ENCODE results near the gene KLHL12. TPM values are rescaled to one million over a fixed set of nuclear protein-coding genes. Genes with fewer than 3 reads are reported as not detected.

Gene KLHL12
- total RNA-seq, 1 experiment from 2014 or later: 33.8 TPM

DNA sequence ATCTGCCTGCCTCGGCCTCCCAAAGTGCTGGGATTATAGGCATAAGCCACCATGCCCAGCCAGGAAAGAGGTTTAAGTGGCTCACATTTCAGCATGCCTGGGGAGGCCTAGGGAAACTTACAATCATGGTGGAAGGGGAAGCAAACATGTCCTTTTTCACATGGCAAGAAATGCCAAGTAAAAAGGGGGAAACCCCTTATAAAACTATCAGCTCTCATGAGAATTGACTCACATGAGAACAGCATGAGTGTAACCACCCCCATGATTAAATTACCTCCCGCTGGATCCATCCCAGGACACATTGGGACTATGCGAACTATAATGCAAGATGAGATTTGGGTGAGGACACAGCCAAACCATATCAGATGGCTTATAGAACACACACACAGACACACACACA is 8.8 kb upstream of the KLHL12 start:
- no peaks in the 10 kb centered on the region for H3K9me2 ChIP-seq (ENCODE audit: insufficient read depth)
- intact Hi-C loops (cut with micrococcal nuclease): no loop called here
- H3K9me3 ChIP-seq (ENCODE audit: control insufficient read depth in 1 of 2, insufficient read depth in 1 of 2, low read depth in 1 of 2, low read length in 2 of 2): no peaks in the 10 kb centered on the region
- ChIA-PET POLR2A (no interaction called here), CTCF (no interaction called here), RAD21 (ENCODE audit: low non-redundant PET in 1 of 2, low total read pairs in 2 of 2, uncharacterized antibody in 2 of 2, unreplicated experiment in 2 of 2) (no interaction called here)
- no peaks in the 10 kb centered on the region for H4K20me1 ChIP-seq (ENCODE audit: insufficient read depth)
- H3K4me3 ChIP-seq (replicated peaks in 1 of 2; ENCODE audit: low read depth in 1 of 2, low read length in 2 of 2): no peak overlapping the region
- peaks cover under 1 to 5% of the 10 kb centered on the region in 2 experiments; a peak in 2 of 4 replicates for H3K36me3 ChIP-seq (ENCODE audit: control insufficient read depth in 1 of 2, insufficient read depth in 2 of 2, low read length in 2 of 2)
- no peaks in the 10 kb centered on the region for H3K27me3 ChIP-seq (ENCODE audit: insufficient read depth, low read length)
- no peaks in the 10 kb centered on the region for H3K79me2 ChIP-seq (ENCODE audit: insufficient read depth, low read length)
- H3K4me1 ChIP-seq (ENCODE audit: control insufficient read depth in 1 of 2, insufficient read depth in 2 of 2, low read length in 2 of 2): peaks cover 0 to 5% of the 10 kb centered on the region in 2 experiments; a peak in 1 of 4 replicates
- DNase-seq (ENCODE audit: low read depth, low spot score) (no peak), ATAC-seq (no peak)
- H2AFZ ChIP-seq (ENCODE audit: low read depth, low read length, poor library complexity, severe bottlenecking): no peak overlapping the region
- no peak overlapping the region for H3K27ac ChIP-seq (ENCODE audit: low read depth, low read length)
- no peak for TF ChIP-seq EZH2phosphoT487 (IDR thresholded peaks at IDR 0.05; ENCODE audit: borderline replicate concordance)
- TF ChIP-seq ZFX (IDR thresholded peaks at IDR 0.05): no peak
- TF ChIP-seq YY1 (IDR thresholded peaks at IDR 0.05; ENCODE audit: extremely low read depth, insufficient replicate concordance, low read depth, low read length): no peak
- TF ChIP-seq, protein P1, sequence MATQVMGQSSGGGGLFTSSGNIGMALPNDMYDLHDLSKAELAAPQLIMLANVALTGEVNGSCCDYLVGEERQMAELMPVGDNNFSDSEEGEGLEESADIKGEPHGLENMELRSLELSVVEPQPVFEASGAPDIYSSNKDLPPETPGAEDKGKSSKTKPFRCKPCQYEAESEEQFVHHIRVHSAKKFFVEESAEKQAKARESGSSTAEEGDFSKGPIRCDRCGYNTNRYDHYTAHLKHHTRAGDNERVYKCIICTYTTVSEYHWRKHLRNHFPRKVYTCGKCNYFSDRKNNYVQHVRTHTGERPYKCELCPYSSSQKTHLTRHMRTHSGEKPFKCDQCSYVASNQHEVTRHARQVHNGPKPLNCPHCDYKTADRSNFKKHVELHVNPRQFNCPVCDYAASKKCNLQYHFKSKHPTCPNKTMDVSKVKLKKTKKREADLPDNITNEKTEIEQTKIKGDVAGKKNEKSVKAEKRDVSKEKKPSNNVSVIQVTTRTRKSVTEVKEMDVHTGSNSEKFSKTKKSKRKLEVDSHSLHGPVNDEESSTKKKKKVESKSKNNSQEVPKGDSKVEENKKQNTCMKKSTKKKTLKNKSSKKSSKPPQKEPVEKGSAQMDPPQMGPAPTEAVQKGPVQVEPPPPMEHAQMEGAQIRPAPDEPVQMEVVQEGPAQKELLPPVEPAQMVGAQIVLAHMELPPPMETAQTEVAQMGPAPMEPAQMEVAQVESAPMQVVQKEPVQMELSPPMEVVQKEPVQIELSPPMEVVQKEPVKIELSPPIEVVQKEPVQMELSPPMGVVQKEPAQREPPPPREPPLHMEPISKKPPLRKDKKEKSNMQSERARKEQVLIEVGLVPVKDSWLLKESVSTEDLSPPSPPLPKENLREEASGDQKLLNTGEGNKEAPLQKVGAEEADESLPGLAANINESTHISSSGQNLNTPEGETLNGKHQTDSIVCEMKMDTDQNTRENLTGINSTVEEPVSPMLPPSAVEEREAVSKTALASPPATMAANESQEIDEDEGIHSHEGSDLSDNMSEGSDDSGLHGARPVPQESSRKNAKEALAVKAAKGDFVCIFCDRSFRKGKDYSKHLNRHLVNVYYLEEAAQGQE (IDR thresholded peaks at IDR 0.05; ENCODE audit: low read depth): no peak
- no peak for TF ChIP-seq ELF1 (IDR thresholded peaks at IDR 0.05; ENCODE audit: borderline replicate concordance, low read depth)
- no peak for TF ChIP-seq RAD21 (IDR thresholded peaks at IDR 0.05; ENCODE audit: low read depth)
- no peak for TF ChIP-seq CEBPB (IDR thresholded peaks at IDR 0.05; ENCODE audit: low read depth)
- TF ChIP-seq, protein P2, sequence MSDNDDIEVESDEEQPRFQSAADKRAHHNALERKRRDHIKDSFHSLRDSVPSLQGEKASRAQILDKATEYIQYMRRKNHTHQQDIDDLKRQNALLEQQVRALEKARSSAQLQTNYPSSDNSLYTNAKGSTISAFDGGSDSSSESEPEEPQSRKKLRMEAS (IDR thresholded peaks at IDR 0.05): no peak
- no peak for TF ChIP-seq SRF (IDR thresholded peaks at IDR 0.05; ENCODE audit: low read depth)
- no peak for TF ChIP-seq ZNF274 (IDR thresholded peaks at IDR 0.05; ENCODE audit: low read depth, low read length)
- TF ChIP-seq JUND (IDR thresholded peaks at IDR 0.05): no peak
- no peak for TF ChIP-seq EZH2 (IDR thresholded peaks at IDR 0.05)
- TF ChIP-seq POLR2AphosphoS5 (IDR thresholded peaks at IDR 0.05; ENCODE audit: low read depth, low read length): no peak
- TF ChIP-seq TCF7L2 (IDR thresholded peaks at IDR 0.05; ENCODE audit: borderline replicate concordance, extremely low read depth, insufficient read depth, insufficient read length): no peak
- TF ChIP-seq, protein P3, sequence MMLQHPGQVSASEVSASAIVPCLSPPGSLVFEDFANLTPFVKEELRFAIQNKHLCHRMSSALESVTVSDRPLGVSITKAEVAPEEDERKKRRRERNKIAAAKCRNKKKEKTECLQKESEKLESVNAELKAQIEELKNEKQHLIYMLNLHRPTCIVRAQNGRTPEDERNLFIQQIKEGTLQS (IDR thresholded peaks at IDR 0.05): no peak
- no peak for TF ChIP-seq SIN3A (IDR thresholded peaks at IDR 0.05; ENCODE audit: low read depth)
- no peak for TF ChIP-seq EGR1 (IDR thresholded peaks at IDR 0.05; ENCODE audit: low read depth)
- TF ChIP-seq CBX3 (IDR thresholded peaks at IDR 0.05; ENCODE audit: low read depth): no peak
- TF ChIP-seq FOSL1 (IDR thresholded peaks at IDR 0.05; ENCODE audit: low read depth): no peak
- no peak for TF ChIP-seq POLR2A (IDR thresholded peaks at IDR 0.05; ENCODE audit: borderline replicate concordance, extremely low read depth, insufficient read depth, insufficient read length)
- no peak overlapping the region for H3K9ac ChIP-seq (ENCODE audit: low read length)
- no TSS peak for BruUV-seq (replicated peaks)
- no peak overlapping the region for H3K4me2 ChIP-seq (ENCODE audit: low read length)
